Smooth muscle cell (in vitro differentiated cells): ENCODE results near the gene APOA1. TPM values are rescaled to one million over a fixed set of nuclear protein-coding genes. Genes with fewer than 3 reads are reported as not detected.

Source experiments
- DNase-seq: peaks from one replicate; lab custom pipeline; 2025; ENCODE audit not compliant: unreplicated experiment; lab: John Stamatoyannopoulos, UW
- H2AFZ ChIP-seq: fragments of 200-600 bp; sonication (generic); 2 replicates; pipeline ENCODE4 v1.6.0; 2016; ENCODE audit warnings: antibody characterized with exemption, low read depth, mild to moderate bottlenecking
- H3F3A ChIP-seq: fragments of 200-600 bp; sonication (generic); 2 replicates; pipeline ENCODE4 v1.6.0; 2017; ENCODE audit warnings: antibody characterized with exemption, low read depth
- H3K27ac ChIP-seq: fragments of 200-600 bp; sonication (generic); 2 replicates; pipeline ENCODE4 v1.5.1; 2016; ENCODE audit warnings: low read depth, mild to moderate bottlenecking
- H3K27me3 ChIP-seq: fragments of 200-600 bp; sonication (generic); 2 replicates; pipeline ENCODE4 v1.6.1; 2016; ENCODE audit warnings: low read depth, mild to moderate bottlenecking
- H3K36me3 ChIP-seq: fragments of 200-600 bp; sonication (generic); 2 replicates; pipeline ENCODE4 v1.5.1; 2016; ENCODE audit warnings: low read depth
- H3K4me1 ChIP-seq: fragments of 200-600 bp; sonication (generic); 2 replicates; pipeline ENCODE4 v1.5.1; 2016; ENCODE audit warnings: low read depth
- H3K4me2 ChIP-seq: fragments of 200-600 bp; sonication (generic); 2 replicates; pipeline ENCODE4 v1.6.0; 2016; ENCODE audit warnings: mild to moderate bottlenecking
- H3K4me3 ChIP-seq: fragments of 200-600 bp; sonication (generic); 2 replicates; pipeline ENCODE4 v1.5.1; 2016; ENCODE audit warnings: mild to moderate bottlenecking
- H3K79me2 ChIP-seq: fragments of 200-600 bp; sonication (generic); 2 replicates; pipeline ENCODE4 v1.6.0; 2016; ENCODE audit warnings: low read depth, mild to moderate bottlenecking
- H3K9ac ChIP-seq: fragments of 200-600 bp; sonication (generic); 2 replicates; pipeline ENCODE4 v1.6.0; 2016; ENCODE audit warnings: low read depth
- H3K9me3 ChIP-seq: fragments of 200-600 bp; sonication (generic); replicated peaks from 2 replicates; pipeline ENCODE4 v1.5.1; 2016; ENCODE audit warnings: low read depth
- H4K20me1 ChIP-seq: fragments of 200-600 bp; sonication (generic); 2 replicates; pipeline ENCODE4 v1.6.0; 2016; ENCODE audit warnings: low read depth
- WGBS: methylation state at CpG from one replicate; pipeline ENCODE4 v1.1.7; 2016; ENCODE audit warnings: low lambda C conversion rate; 5-methylcytosine and 5-hydroxymethylcytosine counted together
- polyA plus RNA-seq: library from polyadenylated mRNA; unstranded; fragments of >200 nt; fragmentation: Nextera tagmentation; extraction: Ambion mirVana; gene quantifications from 2 replicates; pipeline ENCODE4 v1.2.1, GENCODE V29; 2016
- total RNA-seq: library from RNA; depleted of rRNA; stranded (reverse); fragments of >200 nt; gene quantifications from 2 replicates; pipeline ENCODE4 v1.2.3, GENCODE V29; 2014
- TF ChIP-seq, protein P1 (sequence below): fragments of 200-600 bp; sonication (generic); IDR thresholded peaks from 2 replicates; pipeline ENCODE4 v1.5.1; 2017; ENCODE audit warnings: borderline replicate concordance, mild to moderate bottlenecking, antibody characterized with exemption; ENCODE audit not compliant: insufficient read depth, poor library complexity, severe bottlenecking

APOA1 gene
- total and polyA plus RNA-seq, 2 experiments from 2014 or later = 2.5 to 3.2 TPM

DNA sequence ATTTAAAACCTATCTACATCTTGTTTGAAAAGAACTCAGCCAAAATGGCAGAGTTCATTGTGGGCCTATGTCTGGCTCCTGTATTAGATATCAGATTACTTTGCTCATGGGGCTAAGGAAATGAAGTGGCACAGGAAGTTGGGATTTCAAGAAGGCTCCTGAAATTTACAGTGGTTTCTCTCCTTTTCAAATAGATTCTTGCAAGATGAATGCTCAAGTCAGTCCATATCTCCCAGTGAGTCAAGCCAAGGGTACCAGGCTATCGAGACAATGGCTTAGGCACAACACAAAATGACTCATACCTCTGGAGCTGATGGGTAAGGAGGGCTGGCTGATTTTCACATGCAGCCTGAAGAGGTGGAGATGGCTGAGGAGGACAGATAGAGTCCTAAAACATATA is 24.1 kb upstream of the APOA1 start:
- Histone ChIP-seq H3K4me2 (peak overlapping the region; percentile 12), H3K79me2 (no peaks in the 10 kb centered on the region), H3K27me3 (no peaks in the 10 kb centered on the region), H3K9me3 (no peaks in the 10 kb centered on the region), H3K27ac (peak overlapping the region; percentile 84), H3K4me3 (no peak overlapping the region), H2AFZ (no peak overlapping the region), H3K9ac (no peak overlapping the region), H3K4me1 (no peaks in the 10 kb centered on the region), H3F3A (no peaks in the 10 kb centered on the region), H4K20me1 (no peaks in the 10 kb centered on the region), H3K36me3 (peaks cover 5% of the 10 kb centered on the region)
- DNase-seq = no peak
- TF ChIP-seq, protein P1, sequence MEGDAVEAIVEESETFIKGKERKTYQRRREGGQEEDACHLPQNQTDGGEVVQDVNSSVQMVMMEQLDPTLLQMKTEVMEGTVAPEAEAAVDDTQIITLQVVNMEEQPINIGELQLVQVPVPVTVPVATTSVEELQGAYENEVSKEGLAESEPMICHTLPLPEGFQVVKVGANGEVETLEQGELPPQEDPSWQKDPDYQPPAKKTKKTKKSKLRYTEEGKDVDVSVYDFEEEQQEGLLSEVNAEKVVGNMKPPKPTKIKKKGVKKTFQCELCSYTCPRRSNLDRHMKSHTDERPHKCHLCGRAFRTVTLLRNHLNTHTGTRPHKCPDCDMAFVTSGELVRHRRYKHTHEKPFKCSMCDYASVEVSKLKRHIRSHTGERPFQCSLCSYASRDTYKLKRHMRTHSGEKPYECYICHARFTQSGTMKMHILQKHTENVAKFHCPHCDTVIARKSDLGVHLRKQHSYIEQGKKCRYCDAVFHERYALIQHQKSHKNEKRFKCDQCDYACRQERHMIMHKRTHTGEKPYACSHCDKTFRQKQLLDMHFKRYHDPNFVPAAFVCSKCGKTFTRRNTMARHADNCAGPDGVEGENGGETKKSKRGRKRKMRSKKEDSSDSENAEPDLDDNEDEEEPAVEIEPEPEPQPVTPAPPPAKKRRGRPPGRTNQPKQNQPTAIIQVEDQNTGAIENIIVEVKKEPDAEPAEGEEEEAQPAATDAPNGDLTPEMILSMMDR = no peak
- WGBS = 16% methylated on average over 1 of the region's 1 CpG

DNA sequence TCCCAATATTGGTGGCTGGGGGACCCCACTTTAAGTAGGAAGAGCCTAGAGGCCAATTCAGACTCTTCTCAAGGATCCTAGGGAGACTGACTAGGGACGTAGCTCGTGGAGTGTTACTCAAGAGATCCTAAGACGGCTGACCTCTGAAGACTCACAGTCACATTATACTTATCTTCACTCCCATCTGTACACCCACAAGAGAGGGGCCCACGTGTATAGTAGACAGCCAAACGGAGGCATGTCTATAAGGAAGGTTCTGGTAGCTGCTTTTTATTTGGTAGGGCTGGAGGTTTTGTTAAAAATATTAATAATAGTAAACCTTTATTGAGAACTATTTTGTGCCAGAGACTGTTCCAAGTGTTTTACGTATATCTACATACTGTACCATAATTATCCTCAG is 22.9 kb upstream of the APOA1 start:
- H3K9ac ChIP-seq = no peak overlapping the region
- no peak overlapping the region for H3K27ac ChIP-seq
- H3K27me3 ChIP-seq = no peaks in the 10 kb centered on the region
- 87% methylated on average over 6 of the region's 6 CpGs for WGBS
- H2AFZ ChIP-seq = no peak overlapping the region
- H3K36me3 ChIP-seq = peaks cover 5% of the 10 kb centered on the region
- no peak for DNase-seq
- no peaks in the 10 kb centered on the region for H4K20me1 ChIP-seq
- no peak overlapping the region for H3K4me2 ChIP-seq
- H3F3A ChIP-seq = no peaks in the 10 kb centered on the region
- H3K79me2 ChIP-seq = no peaks in the 10 kb centered on the region
- TF ChIP-seq, protein P1 = no peak
- no peaks in the 10 kb centered on the region for H3K4me1 ChIP-seq
- H3K9me3 ChIP-seq = no peaks in the 10 kb centered on the region
- H3K4me3 ChIP-seq = no peak overlapping the region

DNA sequence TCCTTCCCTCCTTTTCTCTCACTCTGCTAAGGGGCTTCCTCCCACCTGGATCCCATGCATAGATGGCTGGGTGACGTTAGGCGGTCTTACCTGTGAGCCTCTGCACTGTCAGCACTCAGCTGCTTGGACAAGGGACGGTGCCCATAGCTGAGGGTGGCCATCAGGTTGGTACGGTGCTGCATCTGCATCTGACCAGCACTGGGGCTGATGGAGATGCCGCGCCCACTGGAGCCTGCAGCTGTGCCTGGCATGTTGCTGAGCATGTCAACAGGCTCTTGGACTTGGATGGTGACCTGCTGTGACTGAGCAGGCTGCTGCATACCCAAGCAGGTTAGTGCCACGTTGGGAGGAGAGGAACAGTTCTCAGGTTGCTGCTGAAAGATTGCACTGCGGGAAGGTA is 21.8 kb upstream of the APOA1 start:
- H3K9me3 ChIP-seq = no peaks in the 10 kb centered on the region
- peaks cover 5% of the 10 kb centered on the region for H3K36me3 ChIP-seq
- no peak overlapping the region for H2AFZ ChIP-seq
- no peaks in the 10 kb centered on the region for H3K4me1 ChIP-seq
- H3K79me2 ChIP-seq = no peaks in the 10 kb centered on the region
- H3K27ac ChIP-seq = no peak overlapping the region
- no peak overlapping the region for H3K4me3 ChIP-seq
- H3K4me2 ChIP-seq = no peak overlapping the region
- no peak overlapping the region for H3K9ac ChIP-seq
- TF ChIP-seq, protein P1 = no peak
- WGBS = 96% methylated on average over 8 of the region's 8 CpGs
- H4K20me1 ChIP-seq = no peaks in the 10 kb centered on the region
- no peaks in the 10 kb centered on the region for H3F3A ChIP-seq
- DNase-seq = no peak
- H3K27me3 ChIP-seq = no peaks in the 10 kb centered on the region

DNA sequence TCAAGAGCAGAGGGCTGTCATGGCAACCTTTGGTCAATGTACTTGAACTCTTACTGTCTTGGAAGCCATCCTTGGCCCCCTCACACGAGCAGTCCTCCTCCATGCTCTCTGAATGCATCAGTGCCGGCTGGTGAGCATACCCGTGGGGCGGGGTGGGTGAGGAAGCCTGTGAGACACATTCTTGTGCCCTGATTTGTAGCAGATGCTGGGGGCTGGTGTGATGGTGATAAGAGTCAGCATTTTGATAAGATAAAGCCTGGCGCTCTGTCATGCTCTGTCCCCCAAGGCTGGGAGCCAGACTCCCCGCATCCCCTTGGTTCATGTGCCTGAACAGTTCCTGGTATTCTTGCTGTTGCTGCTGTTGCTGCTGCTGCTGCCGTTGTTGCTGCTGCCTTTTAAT is 20.5 kb upstream of the APOA1 start:
- 44% methylated on average over 7 of the region's 7 CpGs for WGBS
- Histone ChIP-seq H3K4me1 (no peaks in the 10 kb centered on the region), H3F3A (no peaks in the 10 kb centered on the region), H3K79me2 (no peaks in the 10 kb centered on the region), H3K9me3 (no peaks in the 10 kb centered on the region), H2AFZ (no peak overlapping the region), H3K27ac (no peak overlapping the region), H3K36me3 (peaks cover 5% of the 10 kb centered on the region), H3K27me3 (no peaks in the 10 kb centered on the region), H4K20me1 (no peaks in the 10 kb centered on the region), H3K9ac (no peak overlapping the region), H3K4me2 (no peak overlapping the region), H3K4me3 (no peak overlapping the region)
- DNase-seq = no peak
- TF ChIP-seq, protein P1 = no peak
